Astrocyte (in vitro differentiated cells and primary cell): Measurements from ENCODE around the gene GPATCH4.

Experiments used
- EZH2 ChIP-seq: IDR thresholded peaks from 2 replicates; pipeline ENCODE4 v1.6.1; 2012; ENCODE audit warnings: mild to moderate bottlenecking, low read length, inconsistent platforms; ENCODE audit not compliant: insufficient read depth
- TF ChIP-seq, protein P1 (sequence below): IDR thresholded peaks from 2 replicates; pipeline ENCODE4 v1.5.1; 2011; ENCODE audit warnings: low read depth, mild to moderate bottlenecking, inconsistent platforms, low read length, moderate library complexity; ENCODE audit not compliant: insufficient read depth

DNA sequence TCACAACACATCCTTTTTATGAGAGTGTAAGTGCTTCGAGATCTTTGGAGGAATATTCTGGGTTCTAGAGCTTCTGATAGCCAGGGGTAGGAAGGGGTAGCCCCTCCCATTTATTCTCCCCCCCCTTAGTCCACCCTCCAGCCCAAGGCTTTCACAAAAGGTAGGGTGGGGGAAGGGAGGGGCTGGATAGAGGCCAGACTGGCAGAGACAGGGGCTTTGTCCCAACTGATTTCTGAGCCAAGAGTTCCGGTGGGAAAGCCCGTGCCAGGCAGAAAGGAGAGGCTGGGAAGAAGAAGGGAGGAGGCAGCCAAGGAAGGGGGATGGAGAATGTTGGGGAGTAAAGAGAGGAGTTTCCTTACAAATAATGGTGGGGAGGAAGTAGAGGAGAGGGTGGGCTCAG lies 43.8 kb upstream of the GPATCH4 start:
- TF ChIP-seq, protein P1, sequence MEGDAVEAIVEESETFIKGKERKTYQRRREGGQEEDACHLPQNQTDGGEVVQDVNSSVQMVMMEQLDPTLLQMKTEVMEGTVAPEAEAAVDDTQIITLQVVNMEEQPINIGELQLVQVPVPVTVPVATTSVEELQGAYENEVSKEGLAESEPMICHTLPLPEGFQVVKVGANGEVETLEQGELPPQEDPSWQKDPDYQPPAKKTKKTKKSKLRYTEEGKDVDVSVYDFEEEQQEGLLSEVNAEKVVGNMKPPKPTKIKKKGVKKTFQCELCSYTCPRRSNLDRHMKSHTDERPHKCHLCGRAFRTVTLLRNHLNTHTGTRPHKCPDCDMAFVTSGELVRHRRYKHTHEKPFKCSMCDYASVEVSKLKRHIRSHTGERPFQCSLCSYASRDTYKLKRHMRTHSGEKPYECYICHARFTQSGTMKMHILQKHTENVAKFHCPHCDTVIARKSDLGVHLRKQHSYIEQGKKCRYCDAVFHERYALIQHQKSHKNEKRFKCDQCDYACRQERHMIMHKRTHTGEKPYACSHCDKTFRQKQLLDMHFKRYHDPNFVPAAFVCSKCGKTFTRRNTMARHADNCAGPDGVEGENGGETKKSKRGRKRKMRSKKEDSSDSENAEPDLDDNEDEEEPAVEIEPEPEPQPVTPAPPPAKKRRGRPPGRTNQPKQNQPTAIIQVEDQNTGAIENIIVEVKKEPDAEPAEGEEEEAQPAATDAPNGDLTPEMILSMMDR, result no peak
- TF ChIP-seq EZH2, result no peak
